Parathyroid adenoma (tissue), 2 donors: Measurements from ENCODE around the gene SSBP1.

ENCODE experiments used
- H2AFZ ChIP-seq: fragments of 300-600 bp; sonication (generic); one replicate; pipeline ENCODE4 v1.7.0; 2017; ENCODE audit warnings: antibody characterized with exemption, mild to moderate bottlenecking
- H3K27ac ChIP-seq: fragments of 300-600 bp; sonication (generic); one replicate; pipeline ENCODE4 v1.7.0; 2017
- H3K27me3 ChIP-seq: fragments of 300-600 bp; sonication (generic); one replicate; pipeline ENCODE4 v1.7.0; 2017; ENCODE audit warnings: low read length; ENCODE audit not compliant: control insufficient read depth, insufficient read depth
- H3K36me3 ChIP-seq: fragments of 300-600 bp; sonication (generic); one replicate; pipeline ENCODE4 v1.7.0; 2017; ENCODE audit warnings: low read length; ENCODE audit not compliant: control insufficient read depth, insufficient read depth
- H3K4me1 ChIP-seq: fragments of 300-600 bp; sonication (generic); one replicate; pipeline ENCODE4 v1.7.0; 2017; ENCODE audit warnings: control low read depth
- H3K4me2 ChIP-seq: fragments of 300-600 bp; sonication (generic); one replicate; pipeline ENCODE4 v1.7.0; 2017; ENCODE audit warnings: low read length
- H3K4me3 ChIP-seq: fragments of 300-600 bp; sonication (generic); one replicate; pipeline ENCODE4 v1.7.0; 2017; ENCODE audit warnings: low read depth, low read length
- H3K79me2 ChIP-seq: fragments of 300-600 bp; sonication (generic); one replicate; pipeline ENCODE4 v1.7.0; 2017; ENCODE audit warnings: control low read depth
- H3K9ac ChIP-seq: fragments of 300-600 bp; sonication (generic); one replicate; pipeline ENCODE4 v1.7.0; 2017; ENCODE audit warnings: mild to moderate bottlenecking
- H3K9me3 ChIP-seq: fragments of 300-600 bp; sonication (generic); one replicate; pipeline ENCODE4 v1.7.0; 2017; ENCODE audit warnings: low read length; ENCODE audit not compliant: control insufficient read depth
- CTCF ChIP-seq: fragments of 300-600 bp; sonication (generic); IDR thresholded peaks from one replicate; pipeline ENCODE4 v1.7.0; 2017; ENCODE audit warnings: antibody characterized with exemption, mild to moderate bottlenecking
- donor health status: primary hyperparathyroidism.

The SSBP1 gene

DNA sequence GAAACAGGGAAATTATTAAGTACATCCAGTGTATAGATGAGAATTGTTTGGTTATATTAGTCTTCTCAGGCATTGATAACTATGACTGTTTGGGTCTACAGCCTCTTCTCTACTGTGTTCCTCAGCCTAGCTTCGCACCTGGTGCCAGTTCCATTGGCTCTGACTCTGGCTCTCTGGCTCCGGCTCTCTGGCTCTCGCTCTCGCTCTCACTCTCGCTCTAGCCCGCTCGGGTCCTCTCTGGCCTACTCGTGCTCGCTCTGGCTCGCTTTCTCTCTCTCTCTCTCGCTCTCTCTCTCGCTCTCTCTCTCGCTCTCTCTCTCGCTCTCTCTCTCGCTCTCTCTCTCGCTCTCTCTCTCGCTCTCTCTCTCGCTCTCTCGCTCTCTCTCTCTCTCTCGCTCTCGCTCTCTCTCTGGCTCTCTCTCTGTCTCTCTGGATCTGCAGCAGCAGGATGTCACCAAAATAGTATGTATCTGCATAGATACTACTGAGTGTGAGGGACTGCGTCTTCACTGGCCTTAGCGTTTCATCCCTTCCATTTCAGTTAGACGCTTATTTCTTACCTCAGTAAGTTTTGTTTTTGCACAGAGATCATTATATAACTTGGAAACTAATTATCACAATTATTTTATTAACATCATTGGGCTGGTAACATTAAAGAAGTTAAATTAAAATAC lies 6.5 kb upstream of the SSBP1 start:
- no peak overlapping the region for H3K9ac ChIP-seq
- no peak overlapping the region for H3K4me3 ChIP-seq
- H3K4me2 ChIP-seq: no peak overlapping the region
- H3K27ac ChIP-seq: peak overlapping the region; percentile 25
- TF ChIP-seq CTCF: peak; percentile 50
- H2AFZ ChIP-seq: peak overlapping the region; percentile 67
- no peaks in the 10 kb centered on the region for H3K79me2 ChIP-seq
- no peaks in the 10 kb centered on the region for H3K4me1 ChIP-seq
- H3K36me3 ChIP-seq: no peaks in the 10 kb centered on the region
- H3K9me3 ChIP-seq: no peaks in the 10 kb centered on the region
- H3K27me3 ChIP-seq: no peaks in the 10 kb centered on the region

DNA sequence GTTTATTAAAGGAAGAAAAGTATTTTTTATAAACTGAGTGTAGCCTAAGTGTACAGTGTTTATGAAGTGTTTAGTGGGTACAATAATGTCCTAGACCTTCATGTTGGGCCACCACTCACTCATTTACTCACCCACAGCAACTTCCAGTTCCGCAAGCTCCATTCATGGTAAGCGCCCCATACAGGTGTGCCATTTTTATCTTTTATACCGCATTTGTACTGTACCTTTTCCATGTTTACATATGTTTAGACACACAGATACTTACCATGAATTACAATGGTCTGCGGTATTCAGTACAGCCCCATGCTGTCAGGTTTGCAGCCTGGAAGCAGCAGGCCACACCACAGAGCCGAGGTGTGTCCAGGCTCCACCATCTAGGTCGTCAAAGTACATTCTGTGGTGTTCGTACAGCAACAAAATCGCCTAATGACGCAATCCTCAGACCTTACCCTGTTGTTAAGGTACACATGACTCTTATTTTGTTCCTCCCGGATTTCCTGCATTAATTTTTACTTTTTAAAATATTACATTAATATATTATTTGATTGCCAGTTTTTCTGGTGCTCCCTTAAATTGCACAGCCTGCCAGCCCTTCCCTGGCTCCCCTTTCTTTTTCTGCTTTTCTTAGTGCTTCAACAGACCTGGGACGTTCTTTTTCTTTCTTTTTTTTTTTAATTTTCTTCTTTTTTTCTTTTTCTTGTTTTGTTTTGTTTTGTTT lies 881 bp upstream of the SSBP1 start:
- peaks cover 5% of the 10 kb centered on the region for H3K79me2 ChIP-seq
- no peaks in the 10 kb centered on the region for H3K4me1 ChIP-seq
- H3K27ac ChIP-seq: peak overlapping the region; percentile 75
- peak overlapping the region; percentile 86 for H3K4me3 ChIP-seq
- H3K9me3 ChIP-seq: no peaks in the 10 kb centered on the region
- no peak for TF ChIP-seq CTCF
- peak overlapping the region; percentile 74 for H3K4me2 ChIP-seq
- no peaks in the 10 kb centered on the region for H3K27me3 ChIP-seq
- H3K36me3 ChIP-seq: no peaks in the 10 kb centered on the region
- H3K9ac ChIP-seq: no peak overlapping the region
- peak overlapping the region; percentile 80 for H2AFZ ChIP-seq

DNA sequence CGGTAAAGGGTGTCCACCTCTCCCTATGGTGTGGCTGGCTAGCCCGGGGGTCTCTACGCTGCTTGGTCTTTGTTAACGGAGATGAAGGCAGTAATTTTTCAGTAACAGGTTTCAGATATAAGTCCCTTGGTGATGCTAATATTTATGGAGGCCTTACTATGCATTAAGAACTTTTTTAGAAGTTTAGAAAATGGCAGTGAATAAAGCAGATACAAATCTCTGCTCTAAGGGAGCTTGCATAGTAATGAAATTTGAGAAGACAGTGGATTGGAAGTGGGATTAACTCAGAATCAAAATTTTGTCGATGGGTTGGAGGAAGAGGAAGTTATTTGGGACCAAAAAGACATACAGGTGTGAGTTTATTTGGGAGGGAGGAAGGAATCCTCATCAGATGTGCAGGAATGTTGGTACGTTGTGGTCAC lies 445 bp downstream of the SSBP1 start:
- no peaks in the 10 kb centered on the region for H3K9me3 ChIP-seq
- H3K27me3 ChIP-seq: no peaks in the 10 kb centered on the region
- no peaks in the 10 kb centered on the region for H3K4me1 ChIP-seq
- H2AFZ ChIP-seq: peak overlapping the region; percentile 80
- H3K4me2 ChIP-seq: peak overlapping the region; percentile 74
- no peaks in the 10 kb centered on the region for H3K36me3 ChIP-seq
- no peak for TF ChIP-seq CTCF
- H3K4me3 ChIP-seq: peak overlapping the region; percentile 86
- peak overlapping the region; percentile 75 for H3K27ac ChIP-seq
- H3K9ac ChIP-seq: peak overlapping the region; percentile 9
- H3K79me2 ChIP-seq: peaks cover 5% of the 10 kb centered on the region

GRCh38 chr7:141739250-141739649 lies 1.1 kb downstream of the SSBP1 start:
- no peak overlapping the region for H3K27ac ChIP-seq
- H3K79me2 ChIP-seq: peaks cover 5% of the 10 kb centered on the region
- H3K4me1 ChIP-seq: no peaks in the 10 kb centered on the region
- peak overlapping the region; percentile 74 for H3K4me2 ChIP-seq
- no peak overlapping the region for H3K9ac ChIP-seq
- H3K36me3 ChIP-seq: no peaks in the 10 kb centered on the region
- no peaks in the 10 kb centered on the region for H3K27me3 ChIP-seq
- H2AFZ ChIP-seq: no peak overlapping the region
- peak overlapping the region; percentile 86 for H3K4me3 ChIP-seq
- H3K9me3 ChIP-seq: no peaks in the 10 kb centered on the region
- TF ChIP-seq CTCF: no peak
